Activated naive CD4-positive, alpha-beta T cell treated with anti-CD3 and anti-CD28 coated beads for 36 hours (primary cell): ENCODE data around the gene DNAH6. TPM values are rescaled to one million over a fixed set of nuclear protein-coding genes. Genes with fewer than 3 reads are reported as not detected.
"Not testable (repeated sequence)": the region's sequence is repeated elsewhere in the genome, so short reads cannot be mapped to it uniquely, and the experiment has no call there.

Source experiments
- CTCF ChIA-PET: fragments of 350-600 bp; sonication (Branson Sonifier 250); formaldehyde crosslinking; loops from one replicate; lab custom pipeline; 2021; ENCODE audit warnings: antibody characterized with exemption; lab: Charles Lee
- DNase-seq: peaks from one replicate; pipeline ENCODE4 v3.0.0-alpha.2; 2020
- H3K27ac Mint-ChIP-seq: one replicate; pipeline ENCODE4 v1.8.0; 2021; ENCODE audit warnings: mild to moderate bottlenecking, mixed read lengths
- H3K27me3 Mint-ChIP-seq: one replicate; pipeline ENCODE4 v1.8.0; 2021; ENCODE audit warnings: low read depth, mixed read lengths
- H3K36me3 Mint-ChIP-seq: one replicate; pipeline ENCODE4 v1.8.0; 2021; ENCODE audit warnings: low read depth, mixed read lengths
- H3K4me1 Mint-ChIP-seq: one replicate; pipeline ENCODE4 v1.8.0; 2021; ENCODE audit warnings: low read depth, mixed read lengths
- H3K4me3 Mint-ChIP-seq: one replicate; pipeline ENCODE4 v1.8.0; 2021; ENCODE audit warnings: mild to moderate bottlenecking, moderate library complexity, mixed read lengths
- H3K9me3 Mint-ChIP-seq: one replicate; pipeline ENCODE4 v1.8.0; 2021; ENCODE audit warnings: mixed read lengths
- intact Hi-C: fragments of 100-400 bp; cut with micrococcal nuclease; formaldehyde crosslinking; loops from one replicate; pipeline ENCODE4 v1.15.1; 2023
- total RNA-seq, 2 experiments: library from RNA; stranded (reverse); gene quantifications; one replicate each; pipeline ENCODE4 v1.2.3, GENCODE V29; 2021

DNAH6 gene
- total RNA-seq, 2 experiments from 2014 or later, result 0.07 to 0.62 TPM

- intact Hi-C loops, result no loop called here
- H3K36me3 Mint-ChIP-seq, result peaks cover 10% of the 10 kb centered on the region
- no peaks in the 10 kb centered on the region for H3K27me3 Mint-ChIP-seq
- H3K4me3 Mint-ChIP-seq, result no peak overlapping the region
- no peak for DNase-seq
- CTCF ChIA-PET, result no interaction called here
- no peak overlapping the region for H3K27ac Mint-ChIP-seq
- H3K4me1 Mint-ChIP-seq, result no peaks in the 10 kb centered on the region
- peaks cover 43% of the 10 kb centered on the region for H3K9me3 Mint-ChIP-seq
Measured at GRCh38 chr2:84771251-84771650, 255.0 kb downstream of the DNAH6 start.

GRCh38 chr2:84773562-84773961, 257.3 kb downstream of the DNAH6 start:
- H3K4me1 Mint-ChIP-seq, CTCF ChIA-PET, H3K4me3 Mint-ChIP-seq, intact Hi-C loops, DNase-seq, H3K27me3 Mint-ChIP-seq, H3K27ac Mint-ChIP-seq: not testable (repeated sequence)
- Mint-ChIP-seq H3K36me3 (peaks cover 13% of the 10 kb centered on the region), H3K9me3 (peaks cover 55% of the 10 kb centered on the region)

- H3K27ac Mint-ChIP-seq, result no peak overlapping the region
- peaks cover 8% of the 10 kb centered on the region for H3K36me3 Mint-ChIP-seq
- H3K9me3 Mint-ChIP-seq, result peaks cover 51% of the 10 kb centered on the region
- no peaks in the 10 kb centered on the region for H3K27me3 Mint-ChIP-seq
- DNase-seq, result no peak
- peaks cover 26% of the 10 kb centered on the region for H3K4me1 Mint-ChIP-seq
- H3K4me3 Mint-ChIP-seq, result no peak overlapping the region
- intact Hi-C loops, result no loop called here
- CTCF ChIA-PET, result interaction anchor here (0.6 kb wide), 1 partner anchor 116 kb away, joined by 3 read pairs; no protein-coding TSS in a partner anchor
Measured at GRCh38 chr2:84776011-84776410, 259.7 kb downstream of the DNAH6 start.

- CTCF ChIA-PET, result interaction anchor here (1.0 kb wide), 1 partner anchor 36 kb away, joined by 5 read pairs; no protein-coding TSS in a partner anchor
Measured at GRCh38 chr2:84778911-84779690, 262.8 kb downstream of the DNAH6 start.

GRCh38 chr2:84779781-84780180, 263.5 kb downstream of the DNAH6 start:
- H3K27ac Mint-ChIP-seq, result no peak overlapping the region
- no peak for DNase-seq
- CTCF ChIA-PET, result interaction anchor here (1.0 to 1.5 kb wide), 3 partner anchors 19 to 38 kb away, joined by 4 to 5 read pairs (median 5); no protein-coding TSS in a partner anchor
- intact Hi-C loops, result loop anchor here (1.0 kb wide), 1 partner anchor 13 kb away; no protein-coding TSS in a partner anchor
- peaks cover 62% of the 10 kb centered on the region for H3K4me1 Mint-ChIP-seq
- H3K36me3 Mint-ChIP-seq, result peaks cover 6% of the 10 kb centered on the region
- H3K9me3 Mint-ChIP-seq, result peaks cover 26% of the 10 kb centered on the region
- H3K27me3 Mint-ChIP-seq, result no peaks in the 10 kb centered on the region
- no peak overlapping the region for H3K4me3 Mint-ChIP-seq

More at GRCh38 chr2:84778911-84779690, 262.8 kb downstream of the DNAH6 start:
- Mint-ChIP-seq H3K36me3 (peaks cover 8% of the 10 kb centered on the region), H3K4me3 (no peak overlapping the region), H3K27me3 (no peaks in the 10 kb centered on the region), H3K9me3 (peaks cover 32% of the 10 kb centered on the region), H3K4me1 (peaks cover 55% of the 10 kb centered on the region), H3K27ac (no peak overlapping the region)
- intact Hi-C loops, result loop anchor here (1.0 kb wide), 1 partner anchor 13 kb away; no protein-coding TSS in a partner anchor
- no peak for DNase-seq

GRCh38 chr2:84781942-84782716, 265.8 kb downstream of the DNAH6 start:
- CTCF ChIA-PET, result interaction anchor here (0.9 to 1.5 kb wide), 4 partner anchors 50 to 129 kb away, joined by 3 read pairs; no protein-coding TSS in a partner anchor
- intact Hi-C loops, result loop anchor here (1.0 to 2.0 kb wide), 8 partner anchors 35 to 323 kb away; partner anchors contain the start of genes DNAH6 and SUCLG1
- Mint-ChIP-seq H3K27ac (peak overlapping the region; percentile 83), H3K36me3 (peaks cover 3% of the 10 kb centered on the region), H3K4me1 (peaks cover 68% of the 10 kb centered on the region), H3K4me3 (no peak overlapping the region), H3K27me3 (no peaks in the 10 kb centered on the region), H3K9me3 (peaks cover 5% of the 10 kb centered on the region)
- peak; percentile 78 for DNase-seq

- Mint-ChIP-seq H3K9me3 (no peaks in the 10 kb centered on the region), H3K36me3 (no peaks in the 10 kb centered on the region), H3K27me3 (no peaks in the 10 kb centered on the region), H3K27ac (peak overlapping the region; percentile 83), H3K4me1 (peaks cover 68% of the 10 kb centered on the region), H3K4me3 (no peak overlapping the region)
- peak; percentile 66 for DNase-seq
- CTCF ChIA-PET, result interaction anchor here (0.5 to 1.9 kb wide), 7 partner anchors 14 to 143 kb away, joined by 3 to 6 read pairs (median 3); no protein-coding TSS in a partner anchor
- intact Hi-C loops, result loop anchor here (1.0 to 2.0 kb wide), 9 partner anchors 34 to 324 kb away; partner anchors contain the start of genes DNAH6 and SUCLG1
Measured at GRCh38 chr2:84782717-84783442, 266.6 kb downstream of the DNAH6 start.

GRCh38 chr2:84785950-84786349, 269.7 kb downstream of the DNAH6 start:
- Mint-ChIP-seq H3K36me3 (peaks cover 2% of the 10 kb centered on the region), H3K9me3 (no peaks in the 10 kb centered on the region), H3K4me1 (peaks cover 43% of the 10 kb centered on the region), H3K4me3 (no peak overlapping the region), H3K27ac (no peak overlapping the region), H3K27me3 (no peaks in the 10 kb centered on the region)
- intact Hi-C loops, result loop anchor here (2.0 kb wide), 1 partner anchor 19 kb away; no protein-coding TSS in a partner anchor
- CTCF ChIA-PET, result no interaction called here
- no peak for DNase-seq

GRCh38 chr2:84786601-84787000, 270.3 kb downstream of the DNAH6 start:
- no peak overlapping the region for H3K27ac Mint-ChIP-seq
- DNase-seq, result no peak
- H3K27me3 Mint-ChIP-seq, result no peaks in the 10 kb centered on the region
- no peak overlapping the region for H3K4me3 Mint-ChIP-seq
- CTCF ChIA-PET, result no interaction called here
- intact Hi-C loops, result no loop called here
- H3K4me1 Mint-ChIP-seq, result peaks cover 37% of the 10 kb centered on the region
- H3K9me3 Mint-ChIP-seq, result no peaks in the 10 kb centered on the region
- peaks cover 2% of the 10 kb centered on the region for H3K36me3 Mint-ChIP-seq

- H3K36me3 Mint-ChIP-seq, result peaks cover 2% of the 10 kb centered on the region
- CTCF ChIA-PET, result no interaction called here
- no peaks in the 10 kb centered on the region for H3K9me3 Mint-ChIP-seq
- intact Hi-C loops, result no loop called here
- no peaks in the 10 kb centered on the region for H3K27me3 Mint-ChIP-seq
- no peak overlapping the region for H3K27ac Mint-ChIP-seq
- DNase-seq, result no peak
- H3K4me1 Mint-ChIP-seq, result peaks cover 24% of the 10 kb centered on the region
- H3K4me3 Mint-ChIP-seq, result no peak overlapping the region
Measured at GRCh38 chr2:84788027-84788426, 271.7 kb downstream of the DNAH6 start.

- intact Hi-C loops, result no loop called here
- CTCF ChIA-PET, result no interaction called here
- Mint-ChIP-seq H3K4me3 (no peak overlapping the region), H3K36me3 (peaks cover 2% of the 10 kb centered on the region), H3K27ac (no peak overlapping the region), H3K4me1 (peaks cover 20% of the 10 kb centered on the region), H3K9me3 (peaks cover 3% of the 10 kb centered on the region), H3K27me3 (no peaks in the 10 kb centered on the region)
- DNase-seq, result no peak
Measured at GRCh38 chr2:84788498-84788897, 272.2 kb downstream of the DNAH6 start.
